GM23248 (cell line): Measurements from ENCODE around the gene IKZF2. TPM values are rescaled to one million over a fixed set of nuclear protein-coding genes. Genes with fewer than 3 reads are reported as not detected.

Experiments used
- DNase-seq: peaks from one replicate; pipeline ENCODE4 v3.0.0-alpha.2; 2015
- H2AFZ ChIP-seq: fragments of 200-600 bp; sonication (generic); 2 replicates; pipeline ENCODE4 v1.6.1; 2016; ENCODE audit warnings: antibody characterized with exemption
- H3F3A ChIP-seq: fragments of 200-600 bp; sonication (generic); 2 replicates; pipeline ENCODE4 v1.6.1; 2016; ENCODE audit warnings: mild to moderate bottlenecking, antibody characterized with exemption, mixed run types; ENCODE audit not compliant: insufficient read depth
- H3K27ac ChIP-seq: fragments of 200-600 bp; sonication (generic); 2 replicates; pipeline ENCODE4 v1.5.1; 2016; ENCODE audit warnings: mild to moderate bottlenecking
- H3K27me3 ChIP-seq: fragments of 200-600 bp; sonication (generic); replicated peaks from 2 replicates; pipeline ENCODE4 v1.6.1; 2016; ENCODE audit warnings: mild to moderate bottlenecking; ENCODE audit not compliant: insufficient read depth
- H3K36me3 ChIP-seq: fragments of 200-600 bp; sonication (generic); 2 replicates; pipeline ENCODE4 v1.6.1; 2016; ENCODE audit warnings: low read depth, mild to moderate bottlenecking
- H3K4me1 ChIP-seq: fragments of 200-600 bp; sonication (generic); 2 replicates; pipeline ENCODE4 v1.6.1; 2016; ENCODE audit warnings: mild to moderate bottlenecking; ENCODE audit not compliant: insufficient read depth
- H3K4me2 ChIP-seq: fragments of 200-600 bp; sonication (generic); one replicate; pipeline ENCODE4 v1.6.1; 2016; ENCODE audit warnings: mild to moderate bottlenecking; ENCODE audit not compliant: unreplicated experiment
- H3K4me3 ChIP-seq: fragments of 200-600 bp; sonication (generic); 2 replicates; pipeline ENCODE4 v1.5.1; 2016; ENCODE audit warnings: mild to moderate bottlenecking
- H3K79me2 ChIP-seq: fragments of 200-600 bp; sonication (generic); 2 replicates; pipeline ENCODE4 v1.6.1; 2016; ENCODE audit warnings: mild to moderate bottlenecking; ENCODE audit not compliant: insufficient read depth
- H3K9ac ChIP-seq: fragments of 200-600 bp; sonication (generic); 2 replicates; pipeline ENCODE4 v1.6.1; 2016; ENCODE audit warnings: mild to moderate bottlenecking
- H3K9me2 ChIP-seq: fragments of 200-600 bp; sonication (generic); 2 replicates; pipeline ENCODE4 v1.6.1; 2016; ENCODE audit warnings: mixed run types, mild to moderate bottlenecking, moderate library complexity; ENCODE audit not compliant: insufficient read depth
- H3K9me3 ChIP-seq: fragments of 200-600 bp; sonication (generic); one replicate; pipeline ENCODE4 v1.6.1; 2017; ENCODE audit warnings: low read depth
- H4K20me1 ChIP-seq: fragments of 200-600 bp; sonication (generic); 2 replicates; pipeline ENCODE4 v1.6.0; 2016; ENCODE audit not compliant: insufficient read depth
- EZH2 ChIP-seq: fragments of 200-600 bp; sonication (generic); IDR thresholded peaks from 2 replicates; pipeline ENCODE4 v1.6.1; 2018; ENCODE audit warnings: antibody characterized with exemption, mild to moderate bottlenecking; ENCODE audit not compliant: insufficient read depth, poor library complexity, severe bottlenecking
- EZH2phosphoT487 ChIP-seq: fragments of 200-600 bp; sonication (generic); IDR thresholded peaks from 2 replicates; pipeline ENCODE4 v1.6.1; 2018; ENCODE audit warnings: antibody characterized with exemption, moderate library complexity, mild to moderate bottlenecking, low read depth; ENCODE audit not compliant: insufficient read depth
- WGBS, 2 experiments: methylation state at CpG; one replicate each; pipeline ENCODE4 v1.1.6; 2015 to 2017; ENCODE audit warnings: low lambda C conversion rate in 2 of 2, low coverage in 1 of 2; ENCODE audit errors: missing lambda C conversion rate in 2 of 2; 5-methylcytosine and 5-hydroxymethylcytosine counted together
- in situ Hi-C: fragments of 300-500 bp; cut with MboI; formaldehyde crosslinking; loops from 2 replicates; pipeline ENCODE4 v1.15.0; 2020
- polyA plus RNA-seq: library from polyadenylated mRNA; unstranded; fragments of >200 nt; fragmentation: Nextera tagmentation; extraction: Ambion mirVana; gene quantifications from 2 replicates; pipeline ENCODE4 v1.2.1, GENCODE V29; 2016
- total RNA-seq: library from RNA; depleted of rRNA; stranded (reverse); fragments of >200 nt; shearing (Covaris generic); gene quantifications from 2 replicates; pipeline ENCODE4 v1.2.3, GENCODE V29; 2014

Gene IKZF2
- total and polyA plus RNA-seq, 2 experiments from 2014 or later: 3.4 to 13.5 TPM

DNA sequence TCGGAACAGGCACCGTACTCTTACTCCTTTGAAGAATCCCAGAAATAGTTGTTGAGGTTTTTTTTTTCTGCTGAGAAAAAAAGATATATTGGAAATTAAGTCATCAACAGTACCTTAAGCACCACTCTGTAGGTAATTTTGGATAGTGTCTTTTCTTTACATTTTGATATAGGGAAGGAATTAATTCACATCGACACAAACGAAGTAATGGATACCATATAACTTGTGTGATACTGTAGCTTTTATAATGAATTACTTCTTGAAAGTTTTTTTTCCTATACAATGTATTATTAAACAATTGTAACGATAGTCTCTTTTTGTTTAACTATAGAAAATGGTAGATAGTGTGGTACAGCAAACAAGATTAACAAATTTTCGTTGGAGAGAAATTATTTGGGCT is 1.5 kb upstream of the IKZF2 start:
- peak overlapping the region; percentile 85 for H3K27ac ChIP-seq
- peaks cover 28% of the 10 kb centered on the region for H3F3A ChIP-seq
- H3K9ac ChIP-seq: peak overlapping the region; percentile 91
- H3K4me3 ChIP-seq: peak overlapping the region; percentile 75
- WGBS, 2 experiments: 9 to 10% methylated on average over 6 of the region's 6 CpGs
- H3K9me2 ChIP-seq: no peaks in the 10 kb centered on the region
- in situ Hi-C loops: loop anchor here (5.0 to 10.0 kb wide), 2 partner anchors 378 to 466 kb away; no protein-coding TSS in a partner anchor
- no peaks in the 10 kb centered on the region for H3K27me3 ChIP-seq
- H3K36me3 ChIP-seq: no peaks in the 10 kb centered on the region
- peak overlapping the region; percentile 76 for H2AFZ ChIP-seq
- no peaks in the 10 kb centered on the region for H4K20me1 ChIP-seq
- no peak for DNase-seq
- H3K9me3 ChIP-seq: no peaks in the 10 kb centered on the region
- peak overlapping the region; percentile 94 for H3K4me2 ChIP-seq
- H3K79me2 ChIP-seq: peaks cover 31% of the 10 kb centered on the region
- peaks cover 18% of the 10 kb centered on the region for H3K4me1 ChIP-seq
- TF ChIP-seq EZH2phosphoT487: no peak
- TF ChIP-seq EZH2: no peak

DNA sequence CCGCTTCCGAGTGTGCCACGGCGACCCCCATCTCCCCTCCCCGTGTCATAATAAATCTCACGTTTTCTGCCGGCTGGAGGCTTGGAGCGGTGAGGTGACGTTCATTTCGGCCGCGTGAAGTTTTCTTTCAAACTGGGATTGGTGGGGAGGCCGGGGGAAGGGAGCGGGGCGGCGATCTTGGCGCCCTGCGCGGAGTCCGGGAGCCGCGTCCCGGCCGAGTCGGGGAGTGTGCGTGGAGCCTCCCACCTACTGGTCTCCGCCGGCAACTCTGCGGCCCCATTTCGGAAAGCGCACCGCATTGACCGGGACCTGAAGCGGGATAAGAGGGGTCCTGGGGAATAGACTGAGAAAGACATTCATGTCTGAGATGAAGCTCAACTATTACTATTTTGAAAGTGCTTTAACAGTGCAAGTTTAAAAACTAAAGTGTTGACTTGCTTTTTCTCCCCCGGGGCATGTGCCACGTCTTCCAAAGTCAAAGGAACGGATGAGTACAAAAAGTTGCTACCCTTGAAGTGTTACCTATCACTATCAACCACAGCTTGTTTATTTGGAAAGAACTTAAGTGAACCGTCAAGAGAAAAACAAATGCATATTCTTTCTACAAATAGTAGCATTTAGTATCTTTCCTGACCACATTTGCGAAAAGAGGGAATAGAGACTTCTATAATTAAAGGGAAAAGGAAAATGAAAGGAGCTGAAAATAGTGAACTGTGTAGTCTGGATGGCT is 818 bp upstream of the IKZF2 start:
- TF ChIP-seq EZH2 (no peak), EZH2phosphoT487 (no peak)
- H4K20me1 ChIP-seq: no peaks in the 10 kb centered on the region
- in situ Hi-C loops: loop anchor here (5.0 to 10.0 kb wide), 2 partner anchors 377 to 465 kb away; no protein-coding TSS in a partner anchor
- WGBS, 2 experiments: 1% methylated on average over 39 of the region's 39 CpGs
- H3K4me2 ChIP-seq: peak overlapping the region; percentile 94
- peak overlapping the region; percentile 76 for H2AFZ ChIP-seq
- H3K9me2 ChIP-seq: no peaks in the 10 kb centered on the region
- peaks cover 38% of the 10 kb centered on the region for H3K79me2 ChIP-seq
- no peaks in the 10 kb centered on the region for H3K9me3 ChIP-seq
- H3K4me3 ChIP-seq: peak overlapping the region; percentile 75
- H3K27me3 ChIP-seq: no peaks in the 10 kb centered on the region
- peak; percentile 90 for DNase-seq
- peaks cover 6% of the 10 kb centered on the region; the same call in 1 of the 2 replicates for H3K36me3 ChIP-seq
- peaks cover 25% of the 10 kb centered on the region for H3K4me1 ChIP-seq
- H3K27ac ChIP-seq: peak overlapping the region; percentile 85
- peak overlapping the region; percentile 91 for H3K9ac ChIP-seq
- H3F3A ChIP-seq: peaks cover 28% of the 10 kb centered on the region

DNA sequence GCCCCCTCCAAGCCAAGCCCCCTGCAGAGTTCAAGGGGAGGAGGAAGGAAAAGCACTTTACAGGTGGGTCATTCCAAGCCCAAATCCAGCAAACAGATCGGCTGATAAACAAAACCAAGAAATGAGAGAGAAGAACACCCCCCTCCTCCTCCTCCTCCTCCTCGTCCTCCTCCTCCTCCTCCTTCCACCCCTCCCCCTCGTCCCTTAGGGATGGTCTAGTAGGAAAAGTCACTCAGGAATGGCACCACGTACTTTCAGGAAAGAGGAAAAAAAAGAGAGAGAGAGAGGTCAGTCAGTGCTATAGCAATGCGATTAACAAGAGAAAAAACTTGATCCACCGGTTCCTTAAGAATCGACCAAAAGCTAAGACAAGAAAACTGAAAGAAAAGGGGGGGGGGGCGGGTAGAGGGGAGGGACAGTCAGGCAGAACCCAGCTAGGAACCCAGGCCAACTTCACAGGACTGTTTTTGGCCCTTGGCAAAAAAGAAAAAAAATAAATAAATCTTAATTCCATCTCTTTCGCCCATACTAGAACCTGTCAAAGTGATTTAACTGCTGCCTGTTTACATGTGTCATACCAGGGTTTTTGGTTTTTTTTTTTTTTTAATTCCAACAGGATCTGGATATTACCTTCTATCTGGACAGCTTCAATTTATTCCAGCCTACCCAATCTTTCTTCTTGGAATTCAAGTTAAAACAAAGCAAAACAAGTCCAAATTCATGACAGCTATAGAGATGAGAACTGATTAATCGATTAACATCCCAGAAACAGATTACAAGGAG is 906 bp downstream of the IKZF2 start:
- Histone ChIP-seq H3K9me2 (no peaks in the 10 kb centered on the region), H3K4me2 (peak overlapping the region; percentile 99), H3K36me3 (peaks cover 9% of the 10 kb centered on the region; the same call in 1 of the 2 replicates), H4K20me1 (no peaks in the 10 kb centered on the region), H3K9ac (peak overlapping the region; percentile 86), H2AFZ (peak overlapping the region; percentile 97), H3F3A (peaks cover 28% of the 10 kb centered on the region), H3K4me1 (peaks cover 42% of the 10 kb centered on the region), H3K9me3 (no peaks in the 10 kb centered on the region), H3K79me2 (peaks cover 55% of the 10 kb centered on the region), H3K27me3 (no peaks in the 10 kb centered on the region), H3K27ac (peak overlapping the region; percentile 82), H3K4me3 (peak overlapping the region; percentile 97)
- in situ Hi-C loops: loop anchor here (5.0 to 10.0 kb wide), 2 partner anchors 376 to 463 kb away; no protein-coding TSS in a partner anchor
- TF ChIP-seq EZH2phosphoT487: no peak
- no peak for TF ChIP-seq EZH2
- DNase-seq: peak; percentile 53
- 1 to 3% methylated on average over 6 to 10 of the region's 10 CpGs for WGBS, 2 experiments

DNA sequence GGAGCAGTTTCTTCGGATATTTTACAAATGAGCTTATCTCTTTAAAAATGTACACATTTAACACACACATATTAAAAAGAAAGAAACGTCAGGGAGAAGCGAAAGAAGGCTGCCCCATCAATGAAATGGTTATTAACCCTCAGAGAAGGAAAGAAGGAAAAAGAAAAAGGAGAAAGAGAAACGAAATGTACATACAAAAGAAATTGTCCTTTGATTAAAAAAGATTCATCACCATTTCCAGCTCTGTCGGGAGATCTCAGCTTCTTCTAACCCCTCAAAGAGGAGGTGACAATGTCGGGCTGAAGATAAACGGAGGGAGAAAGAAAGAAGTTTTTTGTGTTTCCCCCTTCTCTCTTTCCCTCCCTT is 1.5 kb downstream of the IKZF2 start:
- peak overlapping the region; percentile 97 for H3K4me3 ChIP-seq
- peaks cover 9% of the 10 kb centered on the region; the same call in 1 of the 2 replicates for H3K36me3 ChIP-seq
- no peaks in the 10 kb centered on the region for H3K9me2 ChIP-seq
- H4K20me1 ChIP-seq: no peaks in the 10 kb centered on the region
- H3K27ac ChIP-seq: peak overlapping the region; percentile 62
- peak overlapping the region; percentile 99 for H3K4me2 ChIP-seq
- peak overlapping the region; percentile 93 for H2AFZ ChIP-seq
- peak; percentile 19 for DNase-seq
- H3K9ac ChIP-seq: peak overlapping the region; percentile 86
- H3K4me1 ChIP-seq: peaks cover 46% of the 10 kb centered on the region
- peaks cover 61% of the 10 kb centered on the region for H3K79me2 ChIP-seq
- no peaks in the 10 kb centered on the region for H3K9me3 ChIP-seq
- H3K27me3 ChIP-seq: no peaks in the 10 kb centered on the region
- peaks cover 28% of the 10 kb centered on the region for H3F3A ChIP-seq
- in situ Hi-C loops: loop anchor here (5.0 to 10.0 kb wide), 2 partner anchors 375 to 463 kb away; no protein-coding TSS in a partner anchor
- TF ChIP-seq EZH2phosphoT487 (no peak), EZH2 (no peak)
- 1 to 5% methylated on average over 7 of the region's 7 CpGs for WGBS, 2 experiments
